ENCODE results near the gene AGO3.

DNA sequence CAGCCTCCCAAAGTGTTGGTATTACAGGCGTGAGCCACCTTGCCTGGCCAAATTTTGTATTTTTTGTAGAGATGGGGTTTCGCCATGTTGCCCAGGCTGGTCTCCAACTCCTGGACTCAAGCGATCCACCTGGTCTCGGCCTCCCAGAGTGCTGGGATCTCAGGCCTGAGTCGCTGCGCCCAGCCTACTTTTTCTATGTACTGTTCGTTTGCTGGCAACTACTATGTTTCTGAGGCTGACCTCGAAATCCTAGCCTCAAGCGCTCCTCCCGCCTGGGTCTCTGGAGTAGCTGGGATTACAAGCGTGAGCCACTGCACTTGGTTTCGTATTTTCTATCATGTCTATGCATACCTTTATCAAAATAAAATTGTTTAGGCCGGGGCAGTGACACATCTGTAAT, 152.3 kb downstream of the AGO3 start:
- TF ChIP-seq, protein P1, sequence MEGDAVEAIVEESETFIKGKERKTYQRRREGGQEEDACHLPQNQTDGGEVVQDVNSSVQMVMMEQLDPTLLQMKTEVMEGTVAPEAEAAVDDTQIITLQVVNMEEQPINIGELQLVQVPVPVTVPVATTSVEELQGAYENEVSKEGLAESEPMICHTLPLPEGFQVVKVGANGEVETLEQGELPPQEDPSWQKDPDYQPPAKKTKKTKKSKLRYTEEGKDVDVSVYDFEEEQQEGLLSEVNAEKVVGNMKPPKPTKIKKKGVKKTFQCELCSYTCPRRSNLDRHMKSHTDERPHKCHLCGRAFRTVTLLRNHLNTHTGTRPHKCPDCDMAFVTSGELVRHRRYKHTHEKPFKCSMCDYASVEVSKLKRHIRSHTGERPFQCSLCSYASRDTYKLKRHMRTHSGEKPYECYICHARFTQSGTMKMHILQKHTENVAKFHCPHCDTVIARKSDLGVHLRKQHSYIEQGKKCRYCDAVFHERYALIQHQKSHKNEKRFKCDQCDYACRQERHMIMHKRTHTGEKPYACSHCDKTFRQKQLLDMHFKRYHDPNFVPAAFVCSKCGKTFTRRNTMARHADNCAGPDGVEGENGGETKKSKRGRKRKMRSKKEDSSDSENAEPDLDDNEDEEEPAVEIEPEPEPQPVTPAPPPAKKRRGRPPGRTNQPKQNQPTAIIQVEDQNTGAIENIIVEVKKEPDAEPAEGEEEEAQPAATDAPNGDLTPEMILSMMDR (IDR thresholded peaks at IDR 0.05): no peak
- TF ChIP-seq POLR2A (IDR thresholded peaks at IDR 0.05): no peak
